GM19463 (cell line): ENCODE data around the gene OR4N2.
"Not testable (repeated sequence)": the region's sequence is repeated elsewhere in the genome, so short reads cannot be mapped to it uniquely, and the experiment has no call there.

Experiments used
- ATAC-seq: cut with Tn5 transposase; IDR thresholded peaks from one replicate; pipeline ENCODE4 v1.9.1; 2021; ENCODE audit warnings: mild to moderate bottlenecking, moderate library complexity; ENCODE audit not compliant: unreplicated experiment

The OR4N2 gene

GRCh38 chr14:19828314-19828713 is 24.7 kb downstream of the OR4N2 start:
- no peak for ATAC-seq

GRCh38 chr14:19834203-19834848 is 30.8 kb downstream of the OR4N2 start:
- not testable (repeated sequence) for ATAC-seq

- ATAC-seq: no peak
These were observed 34.9 kb downstream of the OR4N2 start for GRCh38 chr14:19838433-19838832.

GRCh38 chr14:19851365-19851764 is 47.8 kb downstream of the OR4N2 start:
- ATAC-seq: no peak

- ATAC-seq: not testable (repeated sequence)
These were observed 62.6 kb downstream of the OR4N2 start for GRCh38 chr14:19866061-19866669.

GRCh38 chr14:19873178-19873577 is 69.6 kb downstream of the OR4N2 start:
- no peak for ATAC-seq

- no peak for ATAC-seq
These were observed 71.3 kb downstream of the OR4N2 start, which contains the start of gene OR4K2 for GRCh38 chr14:19874842-19875241. OR4K2 (plus strand) TSS chr14:19875142; CDS start chr14:19876268, 1,126 bp downstream.

GRCh38 chr14:19878029-19878642 is 74.6 kb downstream of the OR4N2 start:
- ATAC-seq: no peak
